ENCODE data around the gene EZH2.

DNA sequence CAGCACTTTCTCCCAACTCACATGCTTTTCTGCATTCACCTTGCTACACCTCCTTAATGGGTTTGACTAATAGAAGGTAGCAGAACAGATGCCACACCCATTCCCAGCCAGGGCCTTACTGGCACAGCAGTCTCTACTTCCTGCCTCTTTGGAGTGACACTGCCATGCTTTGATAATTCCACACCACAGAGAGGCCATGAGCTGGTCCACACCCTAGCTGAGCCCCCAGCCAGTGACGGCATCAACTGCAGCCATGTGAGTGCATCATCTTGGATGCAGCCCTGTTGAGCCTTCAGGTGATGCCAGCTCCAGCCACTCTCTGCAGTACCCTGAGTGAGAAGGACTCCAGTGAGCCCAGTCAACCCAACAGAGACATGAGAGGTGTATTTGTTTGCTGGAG lies 27.5 kb upstream of the EZH2 start:
- TF ChIP-seq, protein P1, sequence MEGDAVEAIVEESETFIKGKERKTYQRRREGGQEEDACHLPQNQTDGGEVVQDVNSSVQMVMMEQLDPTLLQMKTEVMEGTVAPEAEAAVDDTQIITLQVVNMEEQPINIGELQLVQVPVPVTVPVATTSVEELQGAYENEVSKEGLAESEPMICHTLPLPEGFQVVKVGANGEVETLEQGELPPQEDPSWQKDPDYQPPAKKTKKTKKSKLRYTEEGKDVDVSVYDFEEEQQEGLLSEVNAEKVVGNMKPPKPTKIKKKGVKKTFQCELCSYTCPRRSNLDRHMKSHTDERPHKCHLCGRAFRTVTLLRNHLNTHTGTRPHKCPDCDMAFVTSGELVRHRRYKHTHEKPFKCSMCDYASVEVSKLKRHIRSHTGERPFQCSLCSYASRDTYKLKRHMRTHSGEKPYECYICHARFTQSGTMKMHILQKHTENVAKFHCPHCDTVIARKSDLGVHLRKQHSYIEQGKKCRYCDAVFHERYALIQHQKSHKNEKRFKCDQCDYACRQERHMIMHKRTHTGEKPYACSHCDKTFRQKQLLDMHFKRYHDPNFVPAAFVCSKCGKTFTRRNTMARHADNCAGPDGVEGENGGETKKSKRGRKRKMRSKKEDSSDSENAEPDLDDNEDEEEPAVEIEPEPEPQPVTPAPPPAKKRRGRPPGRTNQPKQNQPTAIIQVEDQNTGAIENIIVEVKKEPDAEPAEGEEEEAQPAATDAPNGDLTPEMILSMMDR (conservative IDR thresholded peaks at IDR 0.05 in 1 of 2, IDR thresholded peaks at IDR 0.05 in 1 of 2; ENCODE audit: low read depth in 1 of 2, low read length in 2 of 2), result no peak
- TF ChIP-seq EZH2 (IDR thresholded peaks at IDR 0.05; ENCODE audit: low read length, missing control alignments), result no peak
